Mesodermal cell (in vitro differentiated cells): ENCODE data around the gene LRRC8D.

Experiments
- H3K27ac ChIP-seq: 2 replicates; pipeline ENCODE4 v1.7.0; 2013; ENCODE audit warnings: mild to moderate bottlenecking, low read depth, low read length, moderate library complexity; ENCODE audit not compliant: severe bottlenecking
- H3K36me3 ChIP-seq: 2 replicates; pipeline ENCODE4 v1.7.1; 2013; ENCODE audit warnings: mild to moderate bottlenecking, low read length, moderate library complexity; ENCODE audit not compliant: control insufficient read depth, insufficient read depth
- H3K4me1 ChIP-seq: one replicate; pipeline ENCODE4 v1.7.1; 2013; ENCODE audit warnings: mild to moderate bottlenecking, low read length; ENCODE audit not compliant: insufficient read depth, control insufficient read depth, poor library complexity, severe bottlenecking
- H3K4me3 ChIP-seq: 2 replicates; pipeline ENCODE4 v1.7.0; 2013; ENCODE audit warnings: low read length, control low read depth, mild to moderate bottlenecking; ENCODE audit not compliant: insufficient read depth, poor library complexity, severe bottlenecking; ENCODE audit errors: extremely low read depth
- H3K9me3 ChIP-seq: 2 replicates; pipeline ENCODE4 v1.7.1; 2013; ENCODE audit warnings: mild to moderate bottlenecking, low read length, moderate library complexity; ENCODE audit not compliant: control insufficient read depth
- WGBS, 2 experiments: methylation state at CpG; one replicate each; pipeline ENCODE4 v1.1.5; 2013; ENCODE audit warnings: missing lambda C conversion rate in 2 of 2; ENCODE audit not compliant: insufficient coverage in 2 of 2; 5-methylcytosine and 5-hydroxymethylcytosine counted together

The LRRC8D gene

DNA sequence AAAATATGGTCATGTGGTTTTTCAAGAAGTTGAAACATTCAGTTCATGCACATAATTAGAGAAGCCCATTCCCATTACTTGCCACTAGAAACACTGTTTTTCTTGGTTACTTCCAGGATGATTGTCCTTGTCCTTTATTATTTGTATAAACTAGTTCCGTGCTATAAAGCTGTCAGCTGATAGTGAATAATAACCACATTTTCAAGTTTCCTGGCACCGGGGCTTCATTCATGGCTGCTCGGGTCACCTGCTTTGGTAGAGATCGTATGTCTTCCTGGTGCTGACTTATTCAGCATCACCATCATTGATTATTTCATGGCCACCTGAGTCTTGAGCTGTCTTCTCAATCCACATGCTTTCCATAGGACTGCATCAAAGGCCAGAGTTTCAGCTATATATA, 111.1 kb downstream of the LRRC8D start:
- H3K4me3 ChIP-seq: no peak overlapping the region
- no peaks in the 10 kb centered on the region for H3K9me3 ChIP-seq
- H3K27ac ChIP-seq: no peak overlapping the region
- H3K36me3 ChIP-seq: peaks cover 51% of the 10 kb centered on the region
- no peaks in the 10 kb centered on the region for H3K4me1 ChIP-seq
- 94 to 100% methylated on average over 3 of the region's 4 CpGs for whole genome bisulfite sequencing, 2 experiments

- Histone ChIP-seq H3K36me3 (peaks cover 45% of the 10 kb centered on the region), H3K4me1 (peaks cover under 1% of the 10 kb centered on the region), H3K4me3 (no peak overlapping the region), H3K27ac (no peak overlapping the region), H3K9me3 (no peaks in the 10 kb centered on the region)
- WGBS, 2 experiments: 87 to 100% methylated on average over 4 to 5 of the region's 6 CpGs
Measured at GRCh38 chr1:89932598-89933364, 111.9 kb downstream of the LRRC8D start.

DNA sequence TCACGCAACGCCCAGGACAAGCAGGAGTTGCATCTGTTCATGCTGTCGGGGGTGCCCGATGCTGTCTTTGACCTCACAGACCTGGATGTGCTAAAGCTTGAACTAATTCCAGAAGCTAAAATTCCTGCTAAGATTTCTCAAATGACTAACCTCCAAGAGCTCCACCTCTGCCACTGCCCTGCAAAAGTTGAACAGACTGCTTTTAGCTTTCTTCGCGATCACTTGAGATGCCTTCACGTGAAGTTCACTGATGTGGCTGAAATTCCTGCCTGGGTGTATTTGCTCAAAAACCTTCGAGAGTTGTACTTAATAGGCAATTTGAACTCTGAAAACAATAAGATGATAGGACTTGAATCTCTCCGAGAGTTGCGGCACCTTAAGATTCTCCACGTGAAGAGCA, 113.6 kb downstream of the LRRC8D start:
- 94 to 95% methylated on average over 10 of the region's 11 CpGs for whole genome bisulfite sequencing, 2 experiments
- H3K4me3 ChIP-seq: no peak overlapping the region

GRCh38 chr1:89935235-89935634, 114.4 kb downstream of the LRRC8D start:
- 95 to 100% methylated on average over 2 to 3 of the region's 4 CpGs for WGBS, 2 experiments
- Histone ChIP-seq H3K36me3 (peaks cover 43% of the 10 kb centered on the region), H3K4me3 (no peak overlapping the region), H3K4me1 (peaks cover 7% of the 10 kb centered on the region), H3K27ac (no peak overlapping the region), H3K9me3 (no peaks in the 10 kb centered on the region)

More for the DNA sequence above, 113.6 kb downstream of the LRRC8D start:
- H3K36me3 ChIP-seq: peaks cover 43% of the 10 kb centered on the region
- H3K9me3 ChIP-seq: no peaks in the 10 kb centered on the region
- peaks cover 7% of the 10 kb centered on the region for H3K4me1 ChIP-seq
- no peak overlapping the region for H3K27ac ChIP-seq

DNA sequence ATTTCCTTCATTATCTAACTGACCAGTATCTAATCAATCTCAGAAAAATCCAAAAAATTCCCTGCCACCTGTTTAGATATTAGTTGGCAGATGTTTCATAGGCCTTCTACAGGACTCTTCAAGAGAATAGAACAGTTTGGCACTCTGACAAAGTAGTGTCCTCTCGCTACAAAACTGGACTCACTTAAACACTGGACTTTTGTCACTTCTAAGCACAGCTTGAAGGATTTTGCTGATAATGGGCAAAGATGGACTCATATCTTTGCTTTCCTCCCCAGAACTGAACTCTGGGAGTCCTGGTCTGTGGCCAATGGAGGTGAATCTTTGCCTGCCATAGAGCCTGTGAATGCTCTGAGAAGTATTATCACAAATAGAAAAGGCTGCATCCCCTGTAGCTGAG, 115.9 kb downstream of the LRRC8D start:
- peaks cover 43% of the 10 kb centered on the region for H3K36me3 ChIP-seq
- H3K27ac ChIP-seq: no peak overlapping the region
- peaks cover 7% of the 10 kb centered on the region for H3K4me1 ChIP-seq
- 100% methylated on average over 1 of the region's 1 CpG; no CpG with 5 or more reads in 1 of the 2 experiments for WGBS, 2 experiments
- no peaks in the 10 kb centered on the region for H3K9me3 ChIP-seq
- no peak overlapping the region for H3K4me3 ChIP-seq

DNA sequence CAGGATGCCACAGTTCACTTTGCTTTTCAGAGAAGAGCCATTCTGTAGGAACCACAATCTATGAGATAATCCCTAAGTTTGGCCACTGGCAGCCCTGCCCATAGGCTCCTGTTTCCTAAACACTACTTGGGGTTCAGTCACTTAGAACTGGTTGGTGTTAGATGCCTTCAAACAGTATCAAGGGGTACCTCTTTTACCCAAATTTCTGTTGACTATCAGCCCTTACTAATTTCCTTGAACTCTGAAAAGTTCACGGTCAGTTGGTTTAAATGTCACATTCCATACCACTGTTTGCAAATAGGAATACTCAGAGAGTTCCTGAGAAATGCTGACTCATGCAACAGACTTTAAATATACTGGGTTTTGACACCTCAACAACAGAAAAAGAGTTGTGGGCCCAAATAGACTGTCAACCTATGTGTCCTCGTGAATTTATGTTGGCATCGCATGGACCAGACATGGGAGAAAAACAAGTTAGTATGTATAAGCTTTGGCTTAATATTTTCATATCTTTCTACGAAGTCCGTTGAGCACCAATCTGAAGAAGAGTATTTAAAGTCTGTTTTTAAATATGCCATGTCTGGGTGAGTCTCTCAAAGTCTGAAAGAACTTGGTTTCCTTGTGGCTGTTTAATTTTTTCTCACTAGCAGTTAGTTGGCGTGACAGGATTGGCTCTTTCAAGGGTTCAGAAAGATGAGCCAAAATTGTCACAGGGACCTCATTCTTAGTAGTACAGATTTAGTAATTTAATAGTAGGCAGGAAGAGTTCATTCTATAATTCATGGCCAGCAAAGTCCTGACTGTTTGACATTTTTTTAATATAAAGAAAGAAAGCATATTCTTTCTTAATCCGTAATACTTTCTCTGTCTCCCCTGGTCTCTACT, 117.6 kb downstream of the LRRC8D start:
- 94 to 97% methylated on average over 5 to 7 of the region's 7 CpGs for WGBS, 2 experiments
- H3K9me3 ChIP-seq: no peaks in the 10 kb centered on the region
- no peak overlapping the region for H3K4me3 ChIP-seq
- no peak overlapping the region for H3K27ac ChIP-seq
- H3K36me3 ChIP-seq: peaks cover 33% of the 10 kb centered on the region
- H3K4me1 ChIP-seq: peaks cover 20% of the 10 kb centered on the region

- no peaks in the 10 kb centered on the region for H3K9me3 ChIP-seq
- H3K4me3 ChIP-seq: no peak overlapping the region
- peaks cover 26% of the 10 kb centered on the region for H3K36me3 ChIP-seq
- peaks cover 24% of the 10 kb centered on the region for H3K4me1 ChIP-seq
- WGBS, 2 experiments: 81 to 84% methylated on average over 3 to 6 of the region's 7 CpGs
- H3K27ac ChIP-seq: no peak overlapping the region
Measured at GRCh38 chr1:89939059-89939570, 118.3 kb downstream of the LRRC8D start.

- H3K27ac ChIP-seq: no peak overlapping the region
- no peaks in the 10 kb centered on the region for H3K9me3 ChIP-seq
- 98 to 100% methylated on average over 5 to 7 of the region's 9 CpGs for WGBS, 2 experiments
- H3K4me3 ChIP-seq: no peak overlapping the region
- H3K36me3 ChIP-seq: peaks cover 20% of the 10 kb centered on the region
- H3K4me1 ChIP-seq: peaks cover 24% of the 10 kb centered on the region
Measured at GRCh38 chr1:89939693-89940438, 119.0 kb downstream of the LRRC8D start.

DNA sequence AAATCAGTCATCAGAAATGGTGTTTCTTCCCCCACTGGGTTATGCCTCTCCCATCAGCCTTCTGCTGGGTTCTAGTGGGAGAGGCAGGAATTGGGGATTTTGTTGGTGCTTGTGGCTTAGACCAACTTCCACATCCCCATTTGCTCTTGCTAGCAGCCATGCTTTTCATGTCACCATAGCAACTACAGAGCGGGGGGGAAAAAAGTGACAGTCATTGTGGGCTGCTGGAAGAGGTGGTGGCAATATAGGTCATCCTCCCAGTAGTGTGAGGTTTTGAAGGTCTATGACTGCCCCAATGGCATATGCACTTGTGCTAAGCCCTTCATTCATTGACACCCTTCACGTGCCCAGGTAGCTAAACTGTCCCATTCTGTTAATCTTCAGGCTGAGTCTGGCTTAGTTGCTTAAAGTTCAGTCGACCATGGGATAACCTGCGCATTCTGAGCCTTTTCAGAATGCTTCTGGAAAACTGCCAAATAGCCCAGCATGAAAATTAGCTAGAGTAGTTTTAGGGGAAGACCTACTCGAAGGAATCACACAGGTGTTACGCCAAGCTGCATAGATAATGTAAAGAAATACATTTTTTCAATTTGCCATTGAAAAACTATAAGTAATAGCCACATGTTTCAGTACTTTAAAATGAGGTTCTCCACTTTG, 120.4 kb downstream of the LRRC8D start:
- Histone ChIP-seq H3K36me3 (peaks cover 8% of the 10 kb centered on the region), H3K4me3 (no peak overlapping the region), H3K9me3 (no peaks in the 10 kb centered on the region), H3K27ac (no peak overlapping the region), H3K4me1 (peaks cover 24% of the 10 kb centered on the region)
- WGBS, 2 experiments: 91 to 96% methylated on average over 3 to 5 of the region's 6 CpGs

GRCh38 chr1:89942014-89942413, 121.2 kb downstream of the LRRC8D start:
- Histone ChIP-seq H3K4me1 (peaks cover 24% of the 10 kb centered on the region), H3K27ac (no peak overlapping the region)
- WGBS, 2 experiments: 100% methylated on average over 1 of the region's 2 CpGs; no CpG with 5 or more reads in 1 of the 2 experiments

More at GRCh38 chr1:89942014-89942413, 121.2 kb downstream of the LRRC8D start:
- Histone ChIP-seq H3K9me3 (no peaks in the 10 kb centered on the region), H3K36me3 (peaks cover 1% of the 10 kb centered on the region), H3K4me3 (no peak overlapping the region)
